HepG2 (cell line): Measurements from ENCODE around the gene SCGB1D4. TPM values are rescaled to one million over a fixed set of nuclear protein-coding genes. Genes with fewer than 3 reads are reported as not detected.

Experiments used
- AGO1 ChIP-seq: fragments of 200-400 bp; formaldehyde crosslinking; IDR thresholded peaks from 2 replicates; pipeline ENCODE4 v1.6.1; 2017; ENCODE audit warnings: mild to moderate bottlenecking, low read depth, low read length, moderate library complexity; ENCODE audit not compliant: poor library complexity, severe bottlenecking
- ESRRA ChIP-seq: sonication (generic); formaldehyde crosslinking; IDR thresholded peaks from 2 replicates; pipeline ENCODE4 v1.5.1; 2020; ENCODE audit warnings: mild to moderate bottlenecking, low read depth, missing genetic modification reagents
- FOXP1 ChIP-seq, 2 experiments: fragments of 450-650 bp in 1 of 2; IDR thresholded peaks; 2 replicates each; pipeline ENCODE4 v1.6.1; 2017 to 2018; ENCODE audit warnings: antibody characterized with exemption in 1 of 2
- HMG20B ChIP-seq: conservative IDR thresholded peaks from 2 replicates; pipeline ENCODE4 v1.6.1; 2016; ENCODE audit warnings: missing genetic modification reagents, missing compliant biosample characterization
- HOXA3 ChIP-seq: sonication (generic); formaldehyde crosslinking; IDR thresholded peaks from 2 replicates; pipeline ENCODE4 v1.5.0; 2020; ENCODE audit warnings: missing genetic modification reagents
- HOXD1 ChIP-seq: sonication (generic); formaldehyde crosslinking; IDR thresholded peaks from 2 replicates; pipeline ENCODE4 v1.5.0; 2020; ENCODE audit warnings: missing genetic modification reagents
- KAT8 ChIP-seq: IDR thresholded peaks from 2 replicates; pipeline ENCODE4 v1.6.1; 2016; ENCODE audit warnings: missing genetic modification reagents, missing compliant biosample characterization
- MIXL1 ChIP-seq: IDR thresholded peaks from 2 replicates; pipeline ENCODE4 v1.6.1; 2016
- NCOA2 ChIP-seq: sonication (generic); formaldehyde crosslinking; IDR thresholded peaks from 2 replicates; pipeline ENCODE4 v1.8.0; 2022; ENCODE audit warnings: inconsistent platforms
- NFATC3 ChIP-seq: sonication (generic); formaldehyde crosslinking; IDR thresholded peaks from 2 replicates; pipeline ENCODE4 v1.5.1; 2020; ENCODE audit warnings: mild to moderate bottlenecking, missing genetic modification reagents
- NR2C2 ChIP-seq: sonication (generic); formaldehyde crosslinking; IDR thresholded peaks from 2 replicates; pipeline ENCODE4 v1.4.0; 2020; ENCODE audit warnings: missing genetic modification reagents, mild to moderate bottlenecking, moderate library complexity, borderline replicate concordance
- PCBP1 ChIP-seq: fragments of 200-400 bp; formaldehyde crosslinking; IDR thresholded peaks from 2 replicates; pipeline ENCODE4 v1.6.1; 2017; ENCODE audit warnings: mild to moderate bottlenecking, low read depth, low read length, borderline replicate concordance
- PPARG ChIP-seq: conservative IDR thresholded peaks from 2 replicates; pipeline ENCODE4 v1.6.1; 2016; ENCODE audit warnings: missing biosample characterization, missing genetic modification reagents
- RFX3 ChIP-seq: IDR thresholded peaks from 2 replicates; pipeline ENCODE4 v1.6.1; 2016; ENCODE audit warnings: missing biosample characterization, missing genetic modification reagents
- SAP130 ChIP-seq: IDR thresholded peaks from 2 replicates; pipeline ENCODE4 v1.6.1; 2016; ENCODE audit warnings: low read depth
- SOX6 ChIP-seq, 2 experiments: fragments of 450-650 bp in 1 of 2; sonication (generic) in 1 of 2; formaldehyde crosslinking in 1 of 2; IDR thresholded peaks; 2 replicates each; pipeline versions ENCODE4 v1.4.0 to v1.6.1; 2017 to 2020; ENCODE audit warnings: antibody characterized with exemption in 1 of 2, mild to moderate bottlenecking in 1 of 2, missing genetic modification reagents in 1 of 2
- U2AF2 ChIP-seq: fragments of 200-400 bp; formaldehyde crosslinking; IDR thresholded peaks from 2 replicates; pipeline ENCODE4 v1.6.1; 2017; ENCODE audit warnings: low read depth, mild to moderate bottlenecking, low read length
- ZBTB7B ChIP-seq: sonication (generic); formaldehyde crosslinking; IDR thresholded peaks from 2 replicates; pipeline ENCODE4 v1.4.0; 2020; ENCODE audit warnings: missing genetic modification reagents
- ZIK1 ChIP-seq: sonication (generic); formaldehyde crosslinking; IDR thresholded peaks from 2 replicates; pipeline ENCODE4 v1.5.0; 2020; ENCODE audit warnings: mild to moderate bottlenecking, low read depth, missing genetic modification reagents, borderline replicate concordance
- ZMYM3 ChIP-seq: sonication (generic); formaldehyde crosslinking; IDR thresholded peaks from 2 replicates; pipeline ENCODE4 v1.5.1; 2020; ENCODE audit warnings: mild to moderate bottlenecking, missing genetic modification reagents
- ZMYM4 ChIP-seq: sonication (generic); formaldehyde crosslinking; IDR thresholded peaks from 2 replicates; pipeline ENCODE4 v1.8.1; 2023; ENCODE audit warnings: mild to moderate bottlenecking, missing genetic modification reagents
- ZNF30 ChIP-seq: sonication (generic); formaldehyde crosslinking; IDR thresholded peaks from 2 replicates; pipeline ENCODE4 v1.5.0; 2020; ENCODE audit warnings: mild to moderate bottlenecking, missing genetic modification reagents
- ZNF543 ChIP-seq: sonication (generic); formaldehyde crosslinking; IDR thresholded peaks from 2 replicates; pipeline ENCODE4 v1.4.0; 2020; ENCODE audit warnings: mild to moderate bottlenecking, missing genetic modification reagents
- ZNF724P ChIP-seq: sonication (generic); formaldehyde crosslinking; IDR thresholded peaks from 2 replicates; pipeline ENCODE4 v1.8.0; 2022; ENCODE audit warnings: missing genetic modification reagents, borderline replicate concordance
- ZNF83 ChIP-seq: sonication (generic); formaldehyde crosslinking; IDR thresholded peaks from 2 replicates; pipeline ENCODE4 v1.4.0; 2020; ENCODE audit warnings: missing genetic modification reagents, mild to moderate bottlenecking, borderline replicate concordance
- ZNF878 ChIP-seq: sonication (generic); formaldehyde crosslinking; IDR thresholded peaks from 2 replicates; pipeline ENCODE4 v1.8.1; 2023; ENCODE audit warnings: mild to moderate bottlenecking, missing genetic modification reagents, moderate library complexity
- polyA plus RNA-seq, 8 experiments: library from polyadenylated mRNA; depleted of rRNA in 3 of 8; stranded (reverse) in 7 of 8; unstranded in 1 of 8; fragments of >200 nt; fragmentation: Illumina TruSeq in 4 of 8; extraction: Trizol in 4 of 8; gene quantifications; 2 replicates each; pipeline versions ENCODE4 v1.2.1 to v1.2.3, GENCODE V29; 2011 to 2016; ENCODE audit warnings: low read depth in 4 of 8, missing spikeins in 1 of 8, mixed read lengths in 1 of 8; ENCODE audit not compliant: insufficient read depth in 1 of 8
- total RNA-seq, 5 experiments: library from RNA; depleted of rRNA; stranded (reverse); fragments of >200 nt; fragmentation: Illumina TruSeq; extraction: Trizol; gene quantifications; 2 replicates each; pipeline ENCODE4 v1.2.3, GENCODE V29; 2016; ENCODE audit warnings: low read depth in 1 of 5
- TF ChIP-seq, protein P1 (sequence below): IDR thresholded peaks from 2 replicates; pipeline ENCODE4 v1.4.0; 2020; ENCODE audit warnings: mild to moderate bottlenecking, missing genetic modification reagents
- TF ChIP-seq, protein P2 (sequence below): sonication (generic); formaldehyde crosslinking; IDR thresholded peaks from 2 replicates; pipeline ENCODE4 v1.4.0; 2020; ENCODE audit warnings: mild to moderate bottlenecking, missing genetic modification reagents

The SCGB1D4 gene
- total and polyA plus RNA-seq, 2 of the 13 experiments (the other 11 are each of a cell fraction or from before 2014, with no cell fraction given) = not detected

DNA sequence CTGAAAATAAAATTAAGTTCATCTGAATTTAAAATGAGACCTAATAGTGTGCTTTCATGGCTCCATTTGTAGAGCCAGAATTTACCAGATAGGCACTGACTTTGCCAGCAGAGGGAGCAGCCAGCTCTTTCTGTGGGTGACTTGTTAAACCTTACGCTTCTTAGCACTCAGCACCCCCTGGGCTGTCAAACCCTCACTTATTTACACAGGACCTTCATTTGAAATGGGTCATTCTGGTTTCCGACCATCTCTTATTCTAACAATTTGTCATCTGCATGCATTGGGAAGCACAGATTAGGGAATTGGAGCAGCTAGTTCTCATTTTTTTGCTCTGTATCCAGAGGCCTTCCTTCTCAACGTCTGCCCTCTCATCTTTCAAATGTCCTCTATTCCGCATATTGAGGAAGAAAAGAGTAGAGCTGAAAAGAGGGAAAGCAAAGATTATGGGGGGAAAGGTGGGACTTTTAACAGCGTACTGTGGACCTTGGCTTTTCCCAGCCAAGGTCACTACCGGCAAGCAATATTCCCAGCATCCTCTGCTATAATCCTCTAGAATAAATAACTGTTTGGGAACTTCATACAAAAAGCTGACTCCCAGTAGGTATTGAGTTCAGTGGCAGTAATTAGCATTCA lies 41.5 kb upstream of the SCGB1D4 start (continued):
- TF ChIP-seq ZNF724P (CRISPR knock-in tag) (no peak), RFX3 (CRISPR knock-in tag) (no peak), U2AF2 (no peak), NFATC3 (CRISPR knock-in tag) (no peak), ZNF543 (CRISPR knock-in tag) (0 out of 2 replicates have a peak, but pooled peaks have one; percentile 24), KAT8 (CRISPR knock-in tag) (peak; percentile 12; the same call in 1 of the 2 replicates), SAP130 (CRISPR knock-in tag) (peak; percentile 61), ZNF878 (CRISPR knock-in tag) (no peak), ZMYM4 (CRISPR knock-in tag) (peak; percentile 43; the same call in 1 of the 2 replicates), FOXP1 (IDR thresholded peaks at IDR 0.05) (no peak), FOXP1 (CRISPR knock-in tag; IDR thresholded peaks at IDR 0.05) (peak; percentile 72), MIXL1 (peak; percentile 79), HMG20B (CRISPR knock-in tag) (peak; percentile 34; the same call in 1 of the 2 replicates), ZMYM3 (0 out of 2 replicates have a peak, but pooled peaks have one; percentile 16), PPARG (CRISPR knock-in tag) (peak; percentile 96), NR2C2 (0 out of 2 replicates have a peak, but pooled peaks have one; percentile 23), ZBTB7B (CRISPR knock-in tag) (0 out of 2 replicates have a peak, but pooled peaks have one; percentile 42), PCBP1 (no peak), ESRRA (CRISPR knock-in tag) (peak; percentile 80), ZNF30 (CRISPR knock-in tag) (no peak), SOX6 (IDR thresholded peaks at IDR 0.05) (no peak), SOX6 (CRISPR knock-in tag; IDR thresholded peaks at IDR 0.05) (peak; percentile 58), HOXA3 (CRISPR knock-in tag) (peak; percentile 48), NCOA2 (CRISPR knock-in tag) (peak; percentile 80), ZIK1 (CRISPR knock-in tag) (no peak), HOXD1 (no peak), AGO1 (no peak), ZNF83 (no peak)
- TF ChIP-seq, protein P1, sequence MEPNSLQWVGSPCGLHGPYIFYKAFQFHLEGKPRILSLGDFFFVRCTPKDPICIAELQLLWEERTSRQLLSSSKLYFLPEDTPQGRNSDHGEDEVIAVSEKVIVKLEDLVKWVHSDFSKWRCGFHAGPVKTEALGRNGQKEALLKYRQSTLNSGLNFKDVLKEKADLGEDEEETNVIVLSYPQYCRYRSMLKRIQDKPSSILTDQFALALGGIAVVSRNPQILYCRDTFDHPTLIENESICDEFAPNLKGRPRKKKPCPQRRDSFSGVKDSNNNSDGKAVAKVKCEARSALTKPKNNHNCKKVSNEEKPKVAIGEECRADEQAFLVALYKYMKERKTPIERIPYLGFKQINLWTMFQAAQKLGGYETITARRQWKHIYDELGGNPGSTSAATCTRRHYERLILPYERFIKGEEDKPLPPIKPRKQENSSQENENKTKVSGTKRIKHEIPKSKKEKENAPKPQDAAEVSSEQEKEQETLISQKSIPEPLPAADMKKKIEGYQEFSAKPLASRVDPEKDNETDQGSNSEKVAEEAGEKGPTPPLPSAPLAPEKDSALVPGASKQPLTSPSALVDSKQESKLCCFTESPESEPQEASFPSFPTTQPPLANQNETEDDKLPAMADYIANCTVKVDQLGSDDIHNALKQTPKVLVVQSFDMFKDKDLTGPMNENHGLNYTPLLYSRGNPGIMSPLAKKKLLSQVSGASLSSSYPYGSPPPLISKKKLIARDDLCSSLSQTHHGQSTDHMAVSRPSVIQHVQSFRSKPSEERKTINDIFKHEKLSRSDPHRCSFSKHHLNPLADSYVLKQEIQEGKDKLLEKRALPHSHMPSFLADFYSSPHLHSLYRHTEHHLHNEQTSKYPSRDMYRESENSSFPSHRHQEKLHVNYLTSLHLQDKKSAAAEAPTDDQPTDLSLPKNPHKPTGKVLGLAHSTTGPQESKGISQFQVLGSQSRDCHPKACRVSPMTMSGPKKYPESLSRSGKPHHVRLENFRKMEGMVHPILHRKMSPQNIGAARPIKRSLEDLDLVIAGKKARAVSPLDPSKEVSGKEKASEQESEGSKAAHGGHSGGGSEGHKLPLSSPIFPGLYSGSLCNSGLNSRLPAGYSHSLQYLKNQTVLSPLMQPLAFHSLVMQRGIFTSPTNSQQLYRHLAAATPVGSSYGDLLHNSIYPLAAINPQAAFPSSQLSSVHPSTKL (CRISPR knock-in tag) = peak; percentile 69
- TF ChIP-seq, protein P2, sequence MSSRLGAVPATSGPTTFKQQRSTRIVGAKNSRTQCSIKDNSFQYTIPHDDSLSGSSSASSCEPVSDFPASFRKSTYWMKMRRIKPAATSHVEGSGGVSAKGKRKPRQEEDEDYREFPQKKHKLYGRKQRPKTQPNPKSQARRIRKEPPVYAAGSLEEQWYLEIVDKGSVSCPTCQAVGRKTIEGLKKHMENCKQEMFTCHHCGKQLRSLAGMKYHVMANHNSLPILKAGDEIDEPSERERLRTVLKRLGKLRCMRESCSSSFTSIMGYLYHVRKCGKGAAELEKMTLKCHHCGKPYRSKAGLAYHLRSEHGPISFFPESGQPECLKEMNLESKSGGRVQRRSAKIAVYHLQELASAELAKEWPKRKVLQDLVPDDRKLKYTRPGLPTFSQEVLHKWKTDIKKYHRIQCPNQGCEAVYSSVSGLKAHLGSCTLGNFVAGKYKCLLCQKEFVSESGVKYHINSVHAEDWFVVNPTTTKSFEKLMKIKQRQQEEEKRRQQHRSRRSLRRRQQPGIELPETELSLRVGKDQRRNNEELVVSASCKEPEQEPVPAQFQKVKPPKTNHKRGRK (CRISPR knock-in tag) = no peak
- TF ChIP-seq, all 625 proteins: peak for 81
